OCI-LY1 (cell line): ENCODE results near the gene SMIM22.

Experiments
- H2AFZ ChIP-seq: fragments of 200-600 bp; sonication (generic), shearing (Covaris generic); 2 replicates; pipeline ENCODE4 v1.6.0; 2014; ENCODE audit warnings: antibody characterized with exemption, mild to moderate bottlenecking, low read length
- H3F3A ChIP-seq: fragments of 200-600 bp; sonication (generic), shearing (Covaris generic); 2 replicates; pipeline ENCODE4 v1.6.0; 2014; ENCODE audit warnings: mild to moderate bottlenecking, antibody characterized with exemption, low read length, moderate library complexity; ENCODE audit not compliant: insufficient read depth
- H3K27ac ChIP-seq: fragments of 200-600 bp; sonication (generic); 2 replicates; pipeline ENCODE4 v1.5.1; 2014; ENCODE audit warnings: low read length, mixed run types, mild to moderate bottlenecking, low read depth; ENCODE audit not compliant: poor library complexity, severe bottlenecking
- H3K27me3 ChIP-seq: fragments of 200-600 bp; sonication (generic); 2 replicates; pipeline ENCODE4 v1.6.0; 2014; ENCODE audit warnings: antibody characterized with exemption, mild to moderate bottlenecking, low read length, moderate library complexity; ENCODE audit not compliant: insufficient read depth
- H3K36me3 ChIP-seq: fragments of 200-600 bp; sonication (generic); 2 replicates; pipeline ENCODE4 v1.6.1; 2014; ENCODE audit warnings: mild to moderate bottlenecking, antibody characterized with exemption, low read length, moderate library complexity, mixed read lengths; ENCODE audit not compliant: insufficient read depth
- H3K4me1 ChIP-seq: fragments of 200-600 bp; sonication (generic); 2 replicates; pipeline ENCODE4 v1.5.1; 2014; ENCODE audit warnings: mild to moderate bottlenecking, low read length, moderate library complexity; ENCODE audit not compliant: insufficient read depth, severe bottlenecking
- H3K4me2 ChIP-seq: fragments of 200-600 bp; sonication (generic), shearing (Covaris generic); 2 replicates; pipeline ENCODE4 v1.6.1; 2014; ENCODE audit warnings: low read length
- H3K4me3 ChIP-seq: fragments of 200-600 bp; sonication (generic); 2 replicates; pipeline ENCODE4 v1.5.1; 2014; ENCODE audit warnings: low read length, low read depth, mild to moderate bottlenecking, mixed read lengths; ENCODE audit not compliant: poor library complexity, severe bottlenecking
- H3K79me2 ChIP-seq: fragments of 200-600 bp; shearing (Covaris generic); 2 replicates; pipeline ENCODE4 v1.6.1; 2016; ENCODE audit warnings: mixed run types, low read length, mixed read lengths; ENCODE audit not compliant: insufficient read depth
- H3K9ac ChIP-seq: fragments of 200-600 bp; sonication (generic), shearing (Covaris generic); 2 replicates; pipeline ENCODE4 v1.6.1; 2014; ENCODE audit warnings: mild to moderate bottlenecking, low read length, mixed read lengths
- H3K9me2 ChIP-seq: fragments of 200-600 bp; sonication (generic), shearing (Covaris generic); 2 replicates; pipeline ENCODE4 v1.6.1; 2014; ENCODE audit warnings: low read depth, mild to moderate bottlenecking, low read length, mixed read lengths
- H3K9me3 ChIP-seq: fragments of 200-600 bp; shearing (Covaris generic); 2 replicates; pipeline ENCODE4 v1.6.1; 2014; ENCODE audit warnings: low read length, mixed read lengths
- H4K20me1 ChIP-seq: fragments of 200-600 bp; sonication (generic), shearing (Covaris generic); 2 replicates; pipeline ENCODE4 v1.6.0; 2016; ENCODE audit warnings: mild to moderate bottlenecking, low read length; ENCODE audit not compliant: insufficient read depth
- CTCF ChIP-seq: fragments of 200-600 bp; sonication (generic), shearing (Covaris generic); IDR thresholded peaks from 2 replicates; pipeline ENCODE4 v1.5.1; 2017; ENCODE audit warnings: mild to moderate bottlenecking, antibody characterized with exemption, low read length, moderate library complexity, mixed read lengths
- EZH2 ChIP-seq: fragments of 200-600 bp; sonication (generic), shearing (Covaris generic); IDR thresholded peaks from 2 replicates; pipeline ENCODE4 v1.8.0; 2017; ENCODE audit warnings: borderline replicate concordance, mixed run types, mild to moderate bottlenecking, antibody characterized with exemption, low read length, moderate library complexity, mixed read lengths

The SMIM22 gene

GRCh38 chr16:4837733-4838501 is 42.7 kb downstream of the SMIM22 start:
- H3F3A ChIP-seq, result no peaks in the 10 kb centered on the region
- H3K4me3 ChIP-seq, result no peak overlapping the region
- no peak for TF ChIP-seq EZH2
- no peak for TF ChIP-seq CTCF
- no peak overlapping the region for H3K9ac ChIP-seq
- H2AFZ ChIP-seq, result no peak overlapping the region
- H3K4me1 ChIP-seq, result no peaks in the 10 kb centered on the region
- no peaks in the 10 kb centered on the region for H3K9me2 ChIP-seq
- no peaks in the 10 kb centered on the region for H3K79me2 ChIP-seq
- no peak overlapping the region for H3K27ac ChIP-seq
- H3K4me2 ChIP-seq, result no peak overlapping the region
- H3K27me3 ChIP-seq, result no peaks in the 10 kb centered on the region
- H3K9me3 ChIP-seq, result no peaks in the 10 kb centered on the region
- peaks cover 92% of the 10 kb centered on the region for H3K36me3 ChIP-seq
- no peaks in the 10 kb centered on the region for H4K20me1 ChIP-seq

- no peak overlapping the region for H3K4me2 ChIP-seq
- H3K4me1 ChIP-seq, result no peaks in the 10 kb centered on the region
- no peaks in the 10 kb centered on the region for H3K9me3 ChIP-seq
- H3K4me3 ChIP-seq, result no peak overlapping the region
- no peak overlapping the region for H3K9ac ChIP-seq
- H3K36me3 ChIP-seq, result peaks cover 93% of the 10 kb centered on the region
- H4K20me1 ChIP-seq, result no peaks in the 10 kb centered on the region
- H3K27me3 ChIP-seq, result no peaks in the 10 kb centered on the region
- no peak overlapping the region for H2AFZ ChIP-seq
- no peaks in the 10 kb centered on the region for H3K9me2 ChIP-seq
- H3K79me2 ChIP-seq, result peaks cover 3% of the 10 kb centered on the region; the same call in 1 of the 2 replicates
- no peaks in the 10 kb centered on the region for H3F3A ChIP-seq
- TF ChIP-seq CTCF (no peak), EZH2 (no peak)
- H3K27ac ChIP-seq, result no peak overlapping the region
These were observed 44.8 kb downstream of the SMIM22 start for GRCh38 chr16:4839942-4840341.

- Histone ChIP-seq H3F3A (no peaks in the 10 kb centered on the region), H3K27me3 (no peaks in the 10 kb centered on the region), H3K4me1 (peaks cover 8% of the 10 kb centered on the region), H3K9ac (no peak overlapping the region), H3K27ac (no peak overlapping the region), H3K4me3 (no peak overlapping the region), H3K9me2 (no peaks in the 10 kb centered on the region), H3K36me3 (peaks cover 91% of the 10 kb centered on the region), H2AFZ (no peak overlapping the region), H4K20me1 (no peaks in the 10 kb centered on the region), H3K79me2 (peaks cover 13% of the 10 kb centered on the region), H3K4me2 (no peak overlapping the region), H3K9me3 (no peaks in the 10 kb centered on the region)
- TF ChIP-seq EZH2 (no peak), CTCF (no peak)
These were observed 45.8 kb downstream of the SMIM22 start for GRCh38 chr16:4840984-4841383.
